HG03442 (cell line): Measurements from ENCODE around the gene NT5C3A.

Experiments
- ATAC-seq: cut with Tn5 transposase; IDR thresholded peaks from one replicate; pipeline ENCODE4 v1.9.1; 2021; ENCODE audit warnings: mild to moderate bottlenecking, moderate library complexity; ENCODE audit not compliant: unreplicated experiment

NT5C3A gene

GRCh38 chr7:33076737-33077136 is 14.2 kb upstream of the NT5C3A start:
- ATAC-seq: no peak

- no peak for ATAC-seq
Observed at GRCh38 chr7:33075818-33076518, 13.4 kb upstream of the NT5C3A start.

- no peak for ATAC-seq
Observed at GRCh38 chr7:33073243-33073642, 10.7 kb upstream of the NT5C3A start.

- no peak for ATAC-seq
Observed at GRCh38 chr7:33072471-33072870, 9.9 kb upstream of the NT5C3A start.

- ATAC-seq: no peak
Observed at GRCh38 chr7:33070831-33071230, 8.3 kb upstream of the NT5C3A start.

GRCh38 chr7:33070277-33070676 is 7.7 kb upstream of the NT5C3A start:
- no peak for ATAC-seq

- ATAC-seq: no peak
Observed at GRCh38 chr7:33067921-33068320, 5.3 kb upstream of the NT5C3A start.

- ATAC-seq: no peak
Observed at GRCh38 chr7:33066771-33067170, 4.2 kb upstream of the NT5C3A start.

GRCh38 chr7:33065981-33066380 is 3.4 kb upstream of the NT5C3A start:
- ATAC-seq: no peak

- peak; percentile 95 for ATAC-seq
Observed at GRCh38 chr7:33062782-33063443, 337 bp upstream of the NT5C3A start.

- ATAC-seq: no peak
Observed at GRCh38 chr7:33061282-33061937, 1.2 kb downstream of the NT5C3A start.

- no peak for ATAC-seq
Observed at GRCh38 chr7:33059635-33060034, 2.9 kb downstream of the NT5C3A start.

GRCh38 chr7:33055158-33055557 is 7.4 kb downstream of the NT5C3A start:
- no peak for ATAC-seq

GRCh38 chr7:33054261-33054964 is 8.2 kb downstream of the NT5C3A start:
- no peak for ATAC-seq

- ATAC-seq: no peak
Observed at GRCh38 chr7:33053721-33054120, 8.9 kb downstream of the NT5C3A start.

- ATAC-seq: peak; percentile 44
Observed at GRCh38 chr7:33050535-33051318, 11.8 kb downstream of the NT5C3A start.

- no peak for ATAC-seq
Observed at GRCh38 chr7:33048704-33049103, 13.9 kb downstream of the NT5C3A start.

GRCh38 chr7:33048257-33048656 is 14.3 kb downstream of the NT5C3A start:
- ATAC-seq: no peak

- peak; percentile 32 for ATAC-seq
Observed at GRCh38 chr7:33044986-33045385, 17.6 kb downstream of the NT5C3A start.

- no peak for ATAC-seq
Observed at GRCh38 chr7:33044401-33044718, 18.2 kb downstream of the NT5C3A start.
